SU-DHL-6 (cell line): ENCODE measurements around the gene HADH.

Source experiments
- EZH2phosphoT487 ChIP-seq: fragments of 200-600 bp; sonication (generic), shearing (Covaris generic); conservative IDR thresholded peaks from 2 replicates; pipeline ENCODE4 v1.6.1; 2018; ENCODE audit warnings: mild to moderate bottlenecking, antibody characterized with exemption, low read length, moderate library complexity, mixed read lengths
- TF ChIP-seq, protein P1 (sequence below): fragments of 200-600 bp; sonication (generic); IDR thresholded peaks from one replicate; pipeline ENCODE4 v1.5.1; 2017; ENCODE audit warnings: antibody characterized with exemption, mild to moderate bottlenecking, low read length, moderate library complexity; ENCODE audit not compliant: insufficient read depth, poor library complexity, severe bottlenecking

DNA sequence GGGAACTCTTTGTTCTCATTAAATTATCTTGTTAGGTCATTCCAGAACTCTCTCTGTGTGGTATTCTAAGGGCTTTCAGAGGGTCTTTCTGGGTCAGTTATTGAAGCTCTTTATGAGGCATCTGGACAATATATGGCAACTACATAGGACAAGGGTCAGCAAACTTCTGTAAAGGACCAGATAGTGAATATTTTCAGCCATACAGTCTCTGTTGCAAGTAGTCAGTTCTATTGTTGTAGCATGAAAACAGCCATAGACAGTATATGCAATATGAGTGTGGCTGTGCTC lies 35.1 kb downstream of the HADH start:
- TF ChIP-seq, protein P1, sequence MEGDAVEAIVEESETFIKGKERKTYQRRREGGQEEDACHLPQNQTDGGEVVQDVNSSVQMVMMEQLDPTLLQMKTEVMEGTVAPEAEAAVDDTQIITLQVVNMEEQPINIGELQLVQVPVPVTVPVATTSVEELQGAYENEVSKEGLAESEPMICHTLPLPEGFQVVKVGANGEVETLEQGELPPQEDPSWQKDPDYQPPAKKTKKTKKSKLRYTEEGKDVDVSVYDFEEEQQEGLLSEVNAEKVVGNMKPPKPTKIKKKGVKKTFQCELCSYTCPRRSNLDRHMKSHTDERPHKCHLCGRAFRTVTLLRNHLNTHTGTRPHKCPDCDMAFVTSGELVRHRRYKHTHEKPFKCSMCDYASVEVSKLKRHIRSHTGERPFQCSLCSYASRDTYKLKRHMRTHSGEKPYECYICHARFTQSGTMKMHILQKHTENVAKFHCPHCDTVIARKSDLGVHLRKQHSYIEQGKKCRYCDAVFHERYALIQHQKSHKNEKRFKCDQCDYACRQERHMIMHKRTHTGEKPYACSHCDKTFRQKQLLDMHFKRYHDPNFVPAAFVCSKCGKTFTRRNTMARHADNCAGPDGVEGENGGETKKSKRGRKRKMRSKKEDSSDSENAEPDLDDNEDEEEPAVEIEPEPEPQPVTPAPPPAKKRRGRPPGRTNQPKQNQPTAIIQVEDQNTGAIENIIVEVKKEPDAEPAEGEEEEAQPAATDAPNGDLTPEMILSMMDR: no peak
- TF ChIP-seq EZH2phosphoT487: no peak
